HG03460 (cell line): ENCODE data around the gene PRKAA2.
"Not testable (repeated sequence)": the region's sequence is repeated elsewhere in the genome, so short reads cannot be mapped to it uniquely, and the experiment has no call there.

ENCODE experiments used
- ATAC-seq: cut with Tn5 transposase; IDR thresholded peaks from one replicate; pipeline ENCODE4 v1.9.1; 2021; ENCODE audit not compliant: unreplicated experiment

The PRKAA2 gene

GRCh38 chr1:56644919-56645676 is at the start of gene PRKAA2:
TSS of gene PRKAA2 (plus strand) at chr1:56645314. CDS start at chr1:56645388, 74 bp downstream.
- ATAC-seq: no peak

- not testable (repeated sequence) for ATAC-seq
Measured at GRCh38 chr1:56595397-56596191, 49.5 kb upstream of the PRKAA2 start.

- not testable (repeated sequence) for ATAC-seq
Measured at GRCh38 chr1:56610097-56610496, 35.0 kb upstream of the PRKAA2 start.

- not testable (repeated sequence) for ATAC-seq
Measured at GRCh38 chr1:56610770-56611169, 34.3 kb upstream of the PRKAA2 start.

GRCh38 chr1:56617141-56617540 is 28.0 kb upstream of the PRKAA2 start:
- ATAC-seq: no peak

GRCh38 chr1:56625819-56626440 is 19.2 kb upstream of the PRKAA2 start:
- ATAC-seq: no peak

GRCh38 chr1:56626546-56626945 is 18.6 kb upstream of the PRKAA2 start:
- ATAC-seq: no peak

GRCh38 chr1:56627019-56627635 is 18.0 kb upstream of the PRKAA2 start:
- no peak for ATAC-seq

- no peak for ATAC-seq
Measured at GRCh38 chr1:56627636-56628039, 17.5 kb upstream of the PRKAA2 start.

- no peak for ATAC-seq
Measured at GRCh38 chr1:56630786-56631185, 14.3 kb upstream of the PRKAA2 start.

- ATAC-seq: no peak
Measured at GRCh38 chr1:56631901-56632300, 13.2 kb upstream of the PRKAA2 start.

GRCh38 chr1:56634981-56635380 is 10.1 kb upstream of the PRKAA2 start:
- ATAC-seq: no peak

- no peak for ATAC-seq
Measured at GRCh38 chr1:56638248-56638647, 6.9 kb upstream of the PRKAA2 start.

GRCh38 chr1:56639211-56639610 is 5.9 kb upstream of the PRKAA2 start:
- no peak for ATAC-seq

GRCh38 chr1:56643661-56644060 is 1.5 kb upstream of the PRKAA2 start:
- ATAC-seq: no peak

- ATAC-seq: no peak
Measured at GRCh38 chr1:56644064-56644918, 823 bp upstream of the PRKAA2 start.

- ATAC-seq: no peak
Measured at GRCh38 chr1:56645677-56646305, 677 bp downstream of the PRKAA2 start.

GRCh38 chr1:56646611-56647010 is 1.5 kb downstream of the PRKAA2 start:
- no peak for ATAC-seq

GRCh38 chr1:56647106-56647505 is 2.0 kb downstream of the PRKAA2 start:
- no peak for ATAC-seq

- no peak for ATAC-seq
Measured at GRCh38 chr1:56648546-56648945, 3.4 kb downstream of the PRKAA2 start.
